ENCODE results near the gene SP1.
"Not testable (repeated sequence)": the region's sequence is repeated elsewhere in the genome, so short reads cannot be mapped to it uniquely, and the experiment has no call there.

The SP1 gene

GRCh38 chr12:53380104-53380793 lies at the start of gene SP1:
SP1 (plus strand) TSS chr12:53380176; CDS start chr12:53380292, 116 bp downstream.
- Mint-ChIP-seq H3K4me1 (peaks cover 31% of the 10 kb centered on the region), H3K27me3 (no peaks in the 10 kb centered on the region), H3K4me3 (peak within 1 kb of the TSS; percentile 92), H3K27ac (peak within 1 kb of the TSS; percentile 88), H3K9me3 (no peaks in the 10 kb centered on the region), H3K36me3 (peaks cover 20% of the 10 kb centered on the region)
- ATAC-seq (ENCODE audit: low read depth), result peak; percentile 54
- peak; percentile 82 to 85 for DNase-seq (ENCODE audit: low spot score in 2 of 2)

GRCh38 chr12:53330671-53331070 lies 49.3 kb upstream of the SP1 start:
- peaks cover 8% of the 10 kb centered on the region for H3K4me1 Mint-ChIP-seq
- H3K27ac Mint-ChIP-seq, result no peak overlapping the region
- ATAC-seq (ENCODE audit: low read depth) (no peak), DNase-seq (ENCODE audit: low spot score in 2 of 2) (no peak)
- H3K9me3 Mint-ChIP-seq, result no peaks in the 10 kb centered on the region
- no peaks in the 10 kb centered on the region for H3K36me3 Mint-ChIP-seq
- H3K27me3 Mint-ChIP-seq, result peaks cover 36% of the 10 kb centered on the region
- no peak overlapping the region for H3K4me3 Mint-ChIP-seq

DNA sequence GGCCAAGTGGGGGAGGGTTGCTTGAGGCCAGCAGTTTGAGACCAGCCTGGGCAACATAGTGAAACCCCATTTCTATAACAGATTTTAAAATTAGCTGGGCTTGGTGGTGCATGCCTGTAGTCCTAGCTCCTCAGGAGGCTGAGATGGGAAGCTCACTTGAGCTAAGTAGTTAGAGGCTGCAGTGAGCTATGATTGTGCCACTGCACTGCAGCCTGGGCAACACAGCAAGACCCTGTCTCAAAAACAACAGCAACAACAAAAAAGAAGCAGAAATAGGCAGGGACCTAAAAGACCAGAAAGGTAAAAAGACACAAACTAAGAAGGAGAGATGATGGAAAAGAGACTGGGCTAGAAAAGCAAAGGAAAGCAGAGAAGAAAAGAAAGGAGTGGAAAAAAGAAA lies 47.6 kb upstream of the SP1 start:
- H3K9me3 Mint-ChIP-seq; DNase-seq (ENCODE audit: low spot score in 2 of 2); ATAC-seq (ENCODE audit: low read depth); H3K36me3 Mint-ChIP-seq; H3K4me3 Mint-ChIP-seq; H3K27ac Mint-ChIP-seq: not testable (repeated sequence)
- Mint-ChIP-seq H3K4me1 (peaks cover 14% of the 10 kb centered on the region), H3K27me3 (peaks cover 43% of the 10 kb centered on the region)

- no peak overlapping the region for H3K4me3 Mint-ChIP-seq
These were observed 47.2 kb upstream of the SP1 start for GRCh38 chr12:53332744-53333143.

DNA sequence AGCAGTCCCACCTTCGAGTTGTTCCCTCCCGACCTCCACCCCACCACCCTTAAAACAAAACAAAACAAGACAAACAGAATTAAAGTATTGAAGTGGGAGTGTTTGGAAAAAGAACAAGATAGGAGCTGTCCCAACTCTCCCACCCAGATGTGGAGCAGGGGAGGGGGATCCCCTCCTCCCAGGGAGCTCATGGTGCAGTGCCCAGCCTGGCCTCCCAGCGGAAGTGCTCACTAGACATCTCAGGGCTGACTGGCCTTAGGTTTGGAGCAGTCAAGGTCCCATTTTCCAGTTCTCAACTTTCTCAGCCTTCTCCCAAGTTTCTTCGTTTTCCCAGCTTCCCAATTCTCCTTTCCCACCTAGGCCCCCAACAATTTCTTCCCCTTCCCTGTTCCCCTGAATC lies 46.7 kb upstream of the SP1 start:
- Mint-ChIP-seq H3K9me3 (no peaks in the 10 kb centered on the region), H3K36me3 (no peaks in the 10 kb centered on the region), H3K4me1 (peaks cover 14% of the 10 kb centered on the region), H3K27ac (no peak overlapping the region), H3K27me3 (peaks cover 44% of the 10 kb centered on the region), H3K4me3 (no peak overlapping the region)
- DNase-seq (ENCODE audit: low spot score in 2 of 2) (no peak), ATAC-seq (ENCODE audit: low read depth) (no peak)

More at GRCh38 chr12:53332744-53333143, 47.2 kb upstream of the SP1 start:
- peaks cover 41% of the 10 kb centered on the region for H3K27me3 Mint-ChIP-seq
- H3K27ac Mint-ChIP-seq, result no peak overlapping the region
- peaks cover 12% of the 10 kb centered on the region for H3K4me1 Mint-ChIP-seq
- H3K36me3 Mint-ChIP-seq, result no peaks in the 10 kb centered on the region
- ATAC-seq (ENCODE audit: low read depth) (no peak), DNase-seq (ENCODE audit: low spot score in 2 of 2) (no peak)
- H3K9me3 Mint-ChIP-seq, result no peaks in the 10 kb centered on the region

DNA sequence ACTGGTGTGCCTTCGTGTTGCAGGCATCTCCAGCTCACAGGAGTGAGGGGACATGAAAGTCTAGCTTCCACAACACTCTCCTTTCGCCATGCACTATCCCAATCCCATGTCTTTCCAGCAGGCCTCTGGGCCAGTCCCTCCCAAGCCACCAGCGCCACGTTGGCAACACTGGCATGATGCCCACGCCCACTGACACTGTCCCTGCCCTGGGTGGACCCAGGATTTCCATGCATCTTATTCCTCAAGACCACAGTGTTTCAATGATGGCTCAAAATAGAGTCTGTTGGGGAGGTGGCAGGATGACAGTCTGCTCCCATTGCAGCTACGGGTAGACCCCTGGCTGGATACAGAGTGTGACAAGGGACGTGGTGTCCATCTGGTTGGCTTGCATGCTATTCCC lies 46.1 kb upstream of the SP1 start:
- H3K9me3 Mint-ChIP-seq, result no peaks in the 10 kb centered on the region
- no peak overlapping the region for H3K27ac Mint-ChIP-seq
- no peak for ATAC-seq (ENCODE audit: low read depth)
- no peaks in the 10 kb centered on the region for H3K36me3 Mint-ChIP-seq
- H3K27me3 Mint-ChIP-seq, result peaks cover 46% of the 10 kb centered on the region
- peaks cover 15% of the 10 kb centered on the region for H3K4me1 Mint-ChIP-seq
- no peak overlapping the region for H3K4me3 Mint-ChIP-seq
- DNase-seq (ENCODE audit: low spot score in 2 of 2), result no peak

DNA sequence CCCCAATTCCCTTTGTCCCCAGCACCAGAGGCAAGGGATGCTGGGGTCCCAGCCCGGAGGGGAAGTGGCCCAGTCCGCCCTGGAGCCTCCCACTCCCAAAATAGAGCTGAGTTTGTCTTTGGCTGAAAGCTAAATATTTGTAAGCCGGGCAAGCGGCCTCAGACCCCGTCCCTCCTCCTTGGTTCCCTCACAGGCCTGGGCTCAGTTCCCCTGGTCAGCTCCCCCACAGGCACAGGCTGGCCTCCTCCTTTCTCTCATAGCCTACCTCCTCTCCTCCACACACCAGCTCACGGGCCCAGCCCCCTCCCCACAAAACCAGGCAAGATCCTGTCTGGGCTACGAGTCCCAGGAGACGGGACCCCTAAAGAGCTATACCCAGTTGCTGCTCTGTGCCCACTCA lies 45.2 kb upstream of the SP1 start:
- H3K27me3 Mint-ChIP-seq, result peaks cover 45% of the 10 kb centered on the region
- no peak overlapping the region for H3K4me3 Mint-ChIP-seq
- ATAC-seq (ENCODE audit: low read depth), result no peak
- H3K4me1 Mint-ChIP-seq, result peaks cover 15% of the 10 kb centered on the region
- no peaks in the 10 kb centered on the region for H3K36me3 Mint-ChIP-seq
- no peak for DNase-seq (ENCODE audit: low spot score in 2 of 2)
- H3K27ac Mint-ChIP-seq, result no peak overlapping the region
- H3K9me3 Mint-ChIP-seq, result no peaks in the 10 kb centered on the region

DNA sequence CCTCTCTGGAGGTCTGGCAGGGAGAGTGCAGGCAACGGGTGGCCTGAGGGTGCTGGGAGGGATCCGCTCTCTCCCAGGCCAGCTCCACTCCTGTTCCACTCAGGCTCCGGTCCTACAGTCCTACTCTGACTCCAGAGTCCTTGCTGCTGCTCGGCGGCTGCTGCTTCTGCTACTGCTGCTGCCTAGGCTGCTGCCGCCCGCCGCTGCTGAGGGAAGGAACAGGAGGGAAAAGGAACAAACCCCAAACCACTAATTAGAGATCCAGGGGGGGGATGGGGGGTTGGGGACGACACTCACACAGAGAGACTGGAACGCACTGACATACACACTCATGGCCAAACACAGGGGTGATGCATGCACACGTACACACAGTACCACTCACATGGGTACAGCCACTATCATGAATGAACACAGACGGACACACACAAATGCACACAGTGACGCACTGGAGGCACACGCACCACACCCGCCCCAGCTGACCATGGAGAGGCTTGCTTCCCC lies 43.7 kb upstream of the SP1 start, which contains the start of gene SP7:
Gene SP7, minus strand, starts transcription at position 174 of the 501 bp plus-strand sequence. CDS start 708 bp downstream, outside the sequence.
- peak; percentile 91 for ATAC-seq (ENCODE audit: low read depth)
- peaks cover 43% of the 10 kb centered on the region for H3K27me3 Mint-ChIP-seq

DNA sequence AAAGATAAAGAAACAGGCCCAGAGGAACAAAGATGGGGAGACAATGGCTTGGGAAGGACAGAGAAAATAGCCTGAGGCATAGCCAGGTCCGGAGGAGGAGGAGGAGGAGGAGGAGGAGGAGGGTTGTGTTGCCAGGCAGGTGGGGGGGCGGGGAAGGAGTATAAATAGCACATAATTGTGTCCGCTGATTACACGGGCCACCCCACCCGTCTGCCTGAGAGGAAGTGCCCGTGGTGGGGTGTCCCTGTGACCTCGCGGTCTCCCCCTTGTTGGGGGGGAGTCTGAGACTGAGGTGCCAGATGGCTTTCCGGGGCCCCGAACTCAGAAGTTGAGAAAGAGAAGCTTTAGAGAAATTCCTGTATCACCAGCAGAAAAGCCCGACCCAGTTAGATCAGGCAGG lies 42.0 kb upstream of the SP1 start:
- DNase-seq (ENCODE audit: low spot score in 2 of 2), result no peak
- Mint-ChIP-seq H3K4me1 (peaks cover 15% of the 10 kb centered on the region), H3K27ac (no peak overlapping the region), H3K9me3 (no peaks in the 10 kb centered on the region), H3K4me3 (no peak overlapping the region), H3K27me3 (peaks cover 39% of the 10 kb centered on the region), H3K36me3 (no peaks in the 10 kb centered on the region)
- ATAC-seq (ENCODE audit: low read depth), result no peak

More for the DNA sequence above, 43.7 kb upstream of the SP1 start, which contains the start of gene SP7:
- peaks cover 15% of the 10 kb centered on the region for H3K4me1 Mint-ChIP-seq
- H3K27ac Mint-ChIP-seq, result peak within 1 kb of the TSS; percentile 45
- peak in 1 of 2 donors; percentile 23 for DNase-seq (ENCODE audit: low spot score in 2 of 2)
- H3K36me3 Mint-ChIP-seq, result no peaks in the 10 kb centered on the region
- no peak within 1 kb of the TSS for H3K4me3 Mint-ChIP-seq
- H3K9me3 Mint-ChIP-seq, result no peaks in the 10 kb centered on the region

DNA sequence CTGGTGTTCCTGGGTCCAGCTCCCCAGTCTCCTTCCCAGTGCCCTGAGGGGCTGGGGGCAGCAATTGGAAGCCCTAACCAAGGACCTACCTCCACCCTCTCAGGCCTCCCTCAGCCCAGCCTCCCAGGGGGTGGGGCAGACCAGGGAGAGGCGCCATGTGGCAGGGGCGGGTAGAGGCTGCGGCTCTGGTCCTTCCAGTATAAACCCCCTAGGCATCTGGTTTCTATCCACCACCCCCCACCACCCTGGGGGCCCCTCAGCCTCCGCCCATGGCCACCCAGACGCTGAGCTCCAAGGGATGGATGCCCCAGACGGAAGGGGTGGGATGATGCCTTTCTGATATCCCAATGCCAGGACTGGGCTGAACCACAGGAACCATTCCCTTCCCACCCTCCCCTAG lies 41.1 kb upstream of the SP1 start:
- no peak for DNase-seq (ENCODE audit: low spot score in 2 of 2)
- Mint-ChIP-seq H3K27me3 (peaks cover 34% of the 10 kb centered on the region), H3K9me3 (no peaks in the 10 kb centered on the region), H3K4me1 (peaks cover 15% of the 10 kb centered on the region), H3K36me3 (no peaks in the 10 kb centered on the region), H3K4me3 (no peak overlapping the region), H3K27ac (no peak overlapping the region)
- ATAC-seq (ENCODE audit: low read depth), result no peak

DNA sequence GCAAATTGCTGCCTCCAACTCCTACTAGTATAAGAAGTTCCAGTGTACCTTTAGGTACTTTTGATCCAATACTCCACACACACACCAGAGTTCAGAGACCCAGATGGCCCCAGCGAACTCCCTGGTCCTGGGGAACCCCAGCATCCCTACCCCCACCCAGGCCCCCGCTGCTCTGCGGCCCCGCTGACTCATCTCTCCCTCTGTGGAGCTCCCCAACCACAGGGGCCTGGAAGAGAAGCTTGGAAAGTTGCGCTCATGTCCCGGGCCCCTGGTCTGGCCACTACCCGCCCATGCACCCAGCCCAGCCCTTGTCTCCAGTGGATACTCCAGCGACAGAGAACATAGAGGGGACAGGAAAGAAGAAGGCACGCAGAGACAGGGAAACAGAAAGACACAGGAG lies 39.6 kb upstream of the SP1 start:
- H3K4me3 Mint-ChIP-seq, result no peak overlapping the region
- DNase-seq (ENCODE audit: low spot score in 2 of 2) (no peak), ATAC-seq (ENCODE audit: low read depth) (no peak)
- peaks cover 23% of the 10 kb centered on the region for H3K27me3 Mint-ChIP-seq
- H3K27ac Mint-ChIP-seq, result no peak overlapping the region
- no peaks in the 10 kb centered on the region for H3K9me3 Mint-ChIP-seq
- H3K36me3 Mint-ChIP-seq, result no peaks in the 10 kb centered on the region
- H3K4me1 Mint-ChIP-seq, result peaks cover 21% of the 10 kb centered on the region

DNA sequence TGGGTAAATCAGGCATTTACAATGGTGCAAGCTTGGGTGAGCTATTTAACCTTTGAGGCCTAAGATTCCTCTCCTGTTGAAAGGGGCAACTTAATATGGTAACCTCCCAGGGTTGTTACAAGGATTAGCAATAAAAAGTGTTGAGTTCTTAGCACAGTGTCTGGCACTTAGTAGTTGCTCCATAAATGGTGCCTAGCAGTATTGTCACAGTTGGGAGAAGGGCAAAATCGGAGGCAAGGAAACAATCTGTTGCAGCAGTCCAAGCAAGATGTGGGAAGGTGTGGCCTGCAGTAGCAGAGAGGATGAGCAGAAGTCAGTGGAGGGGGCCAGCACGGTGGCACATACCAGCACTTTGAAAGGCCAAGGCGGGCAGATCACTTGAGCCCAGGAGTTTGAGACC lies 36.5 kb upstream of the SP1 start:
- Mint-ChIP-seq H3K27ac (no peak overlapping the region), H3K4me3 (peak overlapping the region; percentile 25), H3K27me3 (peaks cover 6% of the 10 kb centered on the region), H3K36me3 (no peaks in the 10 kb centered on the region), H3K4me1 (peaks cover 8% of the 10 kb centered on the region), H3K9me3 (no peaks in the 10 kb centered on the region)
- DNase-seq (ENCODE audit: low spot score in 2 of 2) (no peak), ATAC-seq (ENCODE audit: low read depth) (no peak)

GRCh38 chr12:53343969-53344368 lies 36.0 kb upstream of the SP1 start:
- H3K9me3 Mint-ChIP-seq, result no peaks in the 10 kb centered on the region
- H3K4me3 Mint-ChIP-seq, result peak overlapping the region; percentile 68
- H3K36me3 Mint-ChIP-seq, result no peaks in the 10 kb centered on the region
- ATAC-seq (ENCODE audit: low read depth) (no peak), DNase-seq (ENCODE audit: low spot score in 2 of 2) (no peak)
- H3K27me3 Mint-ChIP-seq, result peaks cover 6% of the 10 kb centered on the region
- peaks cover 8% of the 10 kb centered on the region for H3K4me1 Mint-ChIP-seq
- H3K27ac Mint-ChIP-seq, result no peak overlapping the region

DNA sequence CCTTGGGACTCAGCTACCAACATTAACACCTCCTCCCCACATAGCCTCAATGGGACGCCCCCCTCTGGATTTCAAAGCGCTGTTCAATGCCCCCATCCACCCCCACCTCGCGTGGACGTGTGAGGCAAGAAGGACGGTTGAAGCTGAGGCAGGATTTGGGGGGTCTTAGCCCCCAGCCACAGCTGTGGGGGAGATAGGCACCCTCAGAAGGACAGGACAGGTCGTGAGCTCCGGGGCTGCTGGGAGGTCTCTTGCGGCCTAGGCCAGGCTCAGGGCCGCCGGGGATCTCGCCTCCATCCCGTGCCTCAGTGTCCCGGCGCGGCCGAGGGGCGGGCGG lies 35.5 kb upstream of the SP1 start:
- Mint-ChIP-seq H3K9me3 (no peaks in the 10 kb centered on the region), H3K27me3 (peaks cover 6% of the 10 kb centered on the region), H3K4me1 (peaks cover 8% of the 10 kb centered on the region), H3K27ac (no peak overlapping the region), H3K36me3 (no peaks in the 10 kb centered on the region), H3K4me3 (peak overlapping the region; percentile 68)
- DNase-seq (ENCODE audit: low spot score in 2 of 2) (no peak), ATAC-seq (ENCODE audit: low read depth) (no peak)
